GM19025 (cell line): ENCODE data around the gene PAEP.
"Not testable (repeated sequence)": the region's sequence is repeated elsewhere in the genome, so short reads cannot be mapped to it uniquely, and the experiment has no call there.

Source experiments
- ATAC-seq: cut with Tn5 transposase; IDR thresholded peaks from one replicate; pipeline ENCODE4 v1.9.1; 2021; ENCODE audit warnings: mild to moderate bottlenecking, low read depth, moderate library complexity; ENCODE audit not compliant: unreplicated experiment

The PAEP gene

GRCh38 chr9:135549478-135550343 is 11.8 kb upstream of the PAEP start:
- not testable (repeated sequence) for ATAC-seq

- ATAC-seq = no peak
These were observed 11.1 kb upstream of the PAEP start for GRCh38 chr9:135550344-135550918.

GRCh38 chr9:135551031-135551430 is 10.5 kb upstream of the PAEP start:
- ATAC-seq = no peak

GRCh38 chr9:135551456-135551855 is 10.1 kb upstream of the PAEP start:
- ATAC-seq = no peak

GRCh38 chr9:135552021-135552697 is 9.4 kb upstream of the PAEP start:
- ATAC-seq = no peak

- ATAC-seq = no peak
These were observed 8.8 kb upstream of the PAEP start for GRCh38 chr9:135552698-135553171.

GRCh38 chr9:135554718-135555117 is 6.8 kb upstream of the PAEP start:
- no peak for ATAC-seq

- no peak for ATAC-seq
These were observed 6.4 kb upstream of the PAEP start for GRCh38 chr9:135555203-135555602.

GRCh38 chr9:135555910-135556309 is 5.6 kb upstream of the PAEP start:
- ATAC-seq = no peak

GRCh38 chr9:135559606-135560005 is 1.9 kb upstream of the PAEP start:
- no peak for ATAC-seq

GRCh38 chr9:135562235-135562745 is 734 bp downstream of the PAEP start:
- ATAC-seq = no peak

- ATAC-seq = no peak
These were observed 1.5 kb downstream of the PAEP start for GRCh38 chr9:135563039-135563476.

- ATAC-seq = no peak
These were observed 2.3 kb downstream of the PAEP start for GRCh38 chr9:135563858-135564257.

GRCh38 chr9:135565141-135565628 is 3.6 kb downstream of the PAEP start:
- ATAC-seq = no peak

- no peak for ATAC-seq
These were observed 4.1 kb downstream of the PAEP start for GRCh38 chr9:135565636-135566035.

GRCh38 chr9:135566552-135566951 is 5.0 kb downstream of the PAEP start:
- ATAC-seq = no peak

- no peak for ATAC-seq
These were observed 5.8 kb downstream of the PAEP start for GRCh38 chr9:135567311-135567710.

- ATAC-seq = no peak
These were observed 6.5 kb downstream of the PAEP start for GRCh38 chr9:135568026-135568425.

GRCh38 chr9:135570456-135570855 is 8.9 kb downstream of the PAEP start:
- ATAC-seq = no peak

GRCh38 chr9:135572233-135572632 is 10.7 kb downstream of the PAEP start:
- ATAC-seq = no peak

- ATAC-seq = no peak
These were observed 11.6 kb downstream of the PAEP start for GRCh38 chr9:135573124-135573523.
